Fibroblast of the aortic adventitia (primary cell): ENCODE results near the gene OLAH. TPM values are rescaled to one million over a fixed set of nuclear protein-coding genes. Genes with fewer than 3 reads are reported as not detected.

Experiments
- DNase-seq: peaks from one replicate; pipeline ENCODE4 v3.0.0-alpha.2; 2010; ENCODE audit warnings: low read depth
- H3K4me3 ChIP-seq: 2 replicates; pipeline ENCODE4 v1.5.1; 2011; ENCODE audit warnings: low read depth, mild to moderate bottlenecking, control low read depth, low read length, moderate library complexity
- total RNA-seq: library from RNA; depleted of rRNA; stranded (reverse); fragments of >200 nt; gene quantifications from 2 replicates; pipeline ENCODE4 v1.2.3, GENCODE V29; 2012; ENCODE audit warnings: low replicate concordance
- TF ChIP-seq, protein P1 (sequence below): IDR thresholded peaks from 2 replicates; pipeline ENCODE4 v1.5.1; 2011; ENCODE audit warnings: mild to moderate bottlenecking, low read length, control low read depth, inconsistent platforms; ENCODE audit not compliant: insufficient read depth

OLAH gene
- total RNA-seq, 1 donor: not detected

DNA sequence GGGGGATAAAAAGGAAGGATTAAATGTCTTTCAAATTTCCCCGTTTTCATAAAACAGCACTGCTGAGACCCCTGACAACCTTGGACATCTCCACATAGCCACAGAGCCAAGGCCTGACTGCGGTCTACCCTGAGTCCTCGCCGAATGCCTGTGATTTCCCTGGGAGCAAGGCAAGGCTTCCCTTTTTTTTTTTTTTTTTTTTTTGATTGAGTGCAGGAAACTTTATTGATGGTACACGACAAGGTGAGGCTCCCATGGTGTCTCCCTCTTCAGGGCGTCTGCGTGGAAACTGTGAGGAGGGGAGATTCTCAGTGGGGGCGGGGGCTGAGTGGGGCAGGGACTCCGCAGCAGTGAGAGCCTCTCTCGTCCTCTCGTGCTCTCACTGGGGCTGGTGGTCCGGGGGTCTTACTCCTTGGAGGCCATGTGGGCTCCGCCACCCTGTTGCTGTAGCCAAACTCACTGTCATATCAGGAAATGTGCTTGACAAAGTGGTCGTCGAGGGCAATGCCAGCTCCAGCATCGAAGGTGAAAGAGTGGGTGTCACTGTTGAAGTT lies 49.2 kb downstream of the OLAH start:
- no peak for DNase-seq
- H3K4me3 ChIP-seq: no peak overlapping the region
- TF ChIP-seq, protein P1, sequence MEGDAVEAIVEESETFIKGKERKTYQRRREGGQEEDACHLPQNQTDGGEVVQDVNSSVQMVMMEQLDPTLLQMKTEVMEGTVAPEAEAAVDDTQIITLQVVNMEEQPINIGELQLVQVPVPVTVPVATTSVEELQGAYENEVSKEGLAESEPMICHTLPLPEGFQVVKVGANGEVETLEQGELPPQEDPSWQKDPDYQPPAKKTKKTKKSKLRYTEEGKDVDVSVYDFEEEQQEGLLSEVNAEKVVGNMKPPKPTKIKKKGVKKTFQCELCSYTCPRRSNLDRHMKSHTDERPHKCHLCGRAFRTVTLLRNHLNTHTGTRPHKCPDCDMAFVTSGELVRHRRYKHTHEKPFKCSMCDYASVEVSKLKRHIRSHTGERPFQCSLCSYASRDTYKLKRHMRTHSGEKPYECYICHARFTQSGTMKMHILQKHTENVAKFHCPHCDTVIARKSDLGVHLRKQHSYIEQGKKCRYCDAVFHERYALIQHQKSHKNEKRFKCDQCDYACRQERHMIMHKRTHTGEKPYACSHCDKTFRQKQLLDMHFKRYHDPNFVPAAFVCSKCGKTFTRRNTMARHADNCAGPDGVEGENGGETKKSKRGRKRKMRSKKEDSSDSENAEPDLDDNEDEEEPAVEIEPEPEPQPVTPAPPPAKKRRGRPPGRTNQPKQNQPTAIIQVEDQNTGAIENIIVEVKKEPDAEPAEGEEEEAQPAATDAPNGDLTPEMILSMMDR: no peak

DNA sequence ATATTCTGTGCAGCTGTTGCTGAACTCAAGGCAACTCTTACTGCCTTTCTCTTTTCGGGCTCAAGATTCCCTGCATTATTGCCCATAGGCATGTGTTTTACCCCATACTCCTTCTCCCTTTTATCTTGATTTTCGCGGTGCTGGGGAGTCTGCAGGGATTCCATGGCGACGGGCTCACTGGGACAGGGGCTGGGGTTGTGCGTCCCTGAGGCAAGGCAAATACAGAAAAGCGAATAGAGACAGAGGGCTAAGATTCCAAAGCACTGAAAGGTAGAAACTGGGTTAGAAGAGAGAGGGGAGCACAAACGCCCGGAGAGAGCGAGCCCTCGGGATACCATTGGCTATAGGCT lies 52.9 kb downstream of the OLAH start:
- peak overlapping the region; percentile 86 for H3K4me3 ChIP-seq
- TF ChIP-seq, protein P1: no peak
- no peak for DNase-seq

DNA sequence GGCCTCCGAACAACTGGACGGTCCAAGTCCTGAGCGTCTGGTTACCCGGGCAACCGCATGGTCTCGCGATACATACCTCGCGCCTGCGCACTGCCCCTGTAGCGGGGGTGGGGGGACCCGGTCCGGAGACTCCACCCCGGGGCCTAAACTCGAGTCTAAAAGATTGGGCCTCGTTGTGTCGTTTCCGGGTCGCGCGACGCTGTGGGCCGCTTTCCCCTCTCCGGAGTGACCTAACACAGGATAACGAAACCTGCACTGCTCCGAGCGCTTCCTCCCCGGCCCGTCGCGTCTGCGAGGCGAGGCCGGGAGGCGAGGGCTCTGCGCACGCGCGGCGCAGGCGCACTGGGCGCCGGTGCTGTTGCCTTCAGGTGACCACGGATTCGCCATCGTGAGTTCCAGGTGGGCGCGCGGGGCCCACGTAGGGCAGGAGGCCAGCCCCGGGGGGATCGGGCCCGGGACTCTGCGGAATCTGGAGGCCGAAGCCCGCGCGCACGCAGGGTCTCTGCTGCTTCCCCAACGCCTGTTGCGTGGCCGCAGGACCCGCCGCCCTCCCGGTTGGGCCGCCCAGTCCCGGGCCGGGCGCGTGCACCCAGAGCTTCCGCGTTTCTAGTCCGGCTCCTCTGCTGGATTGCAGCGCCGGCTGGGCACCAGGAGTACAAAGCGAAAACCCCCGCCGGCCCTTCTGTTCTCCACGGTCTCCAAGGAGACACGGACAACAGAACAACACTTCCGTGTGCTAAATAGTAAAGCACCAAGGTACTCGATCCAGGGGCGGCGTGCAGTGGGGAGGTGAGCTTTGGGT lies 53.5 kb downstream of the OLAH start, which contains the start of gene RPP38:
Gene RPP38 (plus strand): TSS at position 345 of the 802 bp plus-strand sequence. CDS start 5,960 bp downstream, outside the sequence.
- DNase-seq: peak; percentile 95
- H3K4me3 ChIP-seq: peak within 1 kb of the TSS; percentile 86
- TF ChIP-seq, protein P1: no peak

DNA sequence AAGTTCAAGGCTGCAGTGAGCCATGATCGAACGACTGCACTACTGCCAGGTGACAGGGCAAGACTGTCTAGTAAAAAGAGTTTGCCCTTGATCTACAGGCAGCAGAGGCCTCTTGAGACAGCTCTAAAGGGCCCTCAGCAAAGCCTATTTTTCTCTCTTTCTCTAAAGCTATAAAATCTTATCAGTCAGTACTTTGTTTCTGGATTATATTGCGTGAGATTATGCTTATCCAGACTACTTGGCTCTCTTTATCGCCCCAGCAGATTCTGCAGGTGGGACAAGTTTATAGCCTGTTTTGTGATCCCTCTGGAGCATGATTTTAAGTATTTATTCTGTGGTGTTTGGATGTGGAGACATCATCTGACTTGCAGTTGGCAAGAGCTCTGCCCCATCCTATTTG lies 56.1 kb downstream of the OLAH start:
- no peak overlapping the region for H3K4me3 ChIP-seq
- DNase-seq: no peak
- TF ChIP-seq, protein P1: no peak

DNA sequence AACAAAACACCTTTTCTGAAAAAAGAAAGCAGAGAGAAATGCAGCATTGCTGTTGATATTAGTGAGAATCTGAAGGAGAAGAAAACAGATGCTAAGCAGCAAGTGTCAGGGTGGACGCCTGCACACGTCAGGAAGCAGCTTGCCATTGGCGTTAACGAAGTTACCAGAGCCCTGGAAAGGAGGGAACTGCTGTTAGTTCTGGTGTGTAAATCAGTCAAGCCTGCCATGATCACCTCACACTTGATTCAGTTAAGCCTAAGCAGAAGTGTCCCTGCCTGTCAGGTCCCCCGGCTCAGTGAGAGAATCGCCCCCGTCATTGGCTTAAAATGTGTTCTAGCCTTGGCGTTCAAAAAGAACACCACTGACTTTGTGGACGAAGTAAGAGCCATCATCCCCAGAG lies 59.8 kb downstream of the OLAH start:
- DNase-seq: no peak
- TF ChIP-seq, protein P1: no peak
- H3K4me3 ChIP-seq: no peak overlapping the region

DNA sequence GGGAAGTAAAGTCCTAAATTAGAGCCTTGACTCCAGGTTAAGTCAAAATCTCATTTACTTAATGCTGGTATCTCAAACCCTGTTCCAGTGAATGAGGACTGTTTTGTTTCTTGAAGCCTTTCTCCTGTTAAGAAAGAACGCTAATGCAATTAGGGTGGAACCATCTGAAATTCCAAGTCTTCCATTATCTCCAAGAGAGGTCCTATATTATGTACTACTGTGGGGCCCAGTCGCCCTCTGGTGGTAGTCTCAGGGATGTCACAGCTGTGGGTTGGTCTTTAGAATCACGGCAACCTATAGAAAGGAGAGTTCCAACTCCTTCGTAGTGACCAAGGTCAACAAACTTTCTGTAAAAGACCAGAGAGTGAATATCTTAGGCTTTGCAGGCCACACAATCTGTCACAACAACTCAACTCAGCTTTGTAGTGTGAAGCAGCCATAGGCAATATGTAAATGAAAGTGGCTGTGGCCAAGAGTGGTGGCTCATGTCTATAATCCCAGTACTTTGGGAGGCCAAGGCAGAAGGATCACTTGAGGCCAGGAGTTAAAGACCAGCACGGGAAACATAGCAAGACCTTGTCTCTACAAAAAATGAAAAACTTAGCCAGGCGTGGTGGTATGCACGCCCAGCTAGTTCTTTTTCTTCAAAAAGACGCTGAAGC lies 62.7 kb downstream of the OLAH start:
- peak; percentile 78 for DNase-seq
- H3K4me3 ChIP-seq: no peak overlapping the region
- TF ChIP-seq, protein P1: peak; percentile 91
